Activated CD8-positive, alpha-beta memory T cell treated with anti-CD3 and anti-CD28 coated beads, Interleukin-2, amount 50 U/mL, for 48 hours (primary cell): ENCODE results near the gene VAT1L.

Source experiments
- DNase-seq: peaks from one replicate; pipeline ENCODE4 v3.0.0-alpha.2; 2020

The VAT1L gene

DNA sequence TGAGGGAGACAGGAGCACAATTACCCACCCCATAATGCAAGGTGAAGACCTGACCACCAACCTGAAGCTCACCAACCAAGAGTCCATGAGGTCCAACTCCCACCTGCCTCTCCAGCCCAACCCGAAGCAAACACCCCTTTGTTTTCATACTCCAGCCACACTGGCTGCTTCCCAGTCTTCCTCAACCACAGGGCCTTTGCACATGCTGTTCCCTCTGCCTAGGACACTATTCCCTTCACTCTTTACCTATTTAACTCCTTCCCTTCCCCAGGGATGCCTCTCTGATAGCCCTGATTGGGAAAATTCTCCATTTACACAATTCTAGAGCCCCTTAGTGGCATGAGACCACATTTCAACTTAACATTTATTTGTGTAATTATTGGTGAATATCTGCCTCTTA is 86.0 kb downstream of the VAT1L start:
- no peak for DNase-seq

DNA sequence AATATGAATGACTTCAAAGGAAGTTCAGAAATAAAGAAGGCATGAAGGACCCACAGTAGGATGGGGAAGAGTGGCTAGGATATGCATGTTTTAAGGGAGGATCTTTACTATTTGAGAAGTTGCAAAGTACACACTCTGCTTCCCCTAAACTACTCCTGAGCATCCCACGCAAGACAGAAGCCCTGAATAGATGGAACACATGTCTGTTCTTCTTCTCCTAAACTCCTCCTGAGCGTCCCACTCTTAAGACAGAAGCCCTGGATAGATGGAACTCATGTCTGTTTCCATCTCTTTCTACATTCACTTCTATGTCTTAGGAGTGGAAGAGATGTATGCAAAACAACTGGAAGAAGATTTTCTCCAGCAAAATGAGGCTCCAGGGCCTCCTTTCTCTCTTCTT is 88.4 kb downstream of the VAT1L start:
- DNase-seq = no peak

DNA sequence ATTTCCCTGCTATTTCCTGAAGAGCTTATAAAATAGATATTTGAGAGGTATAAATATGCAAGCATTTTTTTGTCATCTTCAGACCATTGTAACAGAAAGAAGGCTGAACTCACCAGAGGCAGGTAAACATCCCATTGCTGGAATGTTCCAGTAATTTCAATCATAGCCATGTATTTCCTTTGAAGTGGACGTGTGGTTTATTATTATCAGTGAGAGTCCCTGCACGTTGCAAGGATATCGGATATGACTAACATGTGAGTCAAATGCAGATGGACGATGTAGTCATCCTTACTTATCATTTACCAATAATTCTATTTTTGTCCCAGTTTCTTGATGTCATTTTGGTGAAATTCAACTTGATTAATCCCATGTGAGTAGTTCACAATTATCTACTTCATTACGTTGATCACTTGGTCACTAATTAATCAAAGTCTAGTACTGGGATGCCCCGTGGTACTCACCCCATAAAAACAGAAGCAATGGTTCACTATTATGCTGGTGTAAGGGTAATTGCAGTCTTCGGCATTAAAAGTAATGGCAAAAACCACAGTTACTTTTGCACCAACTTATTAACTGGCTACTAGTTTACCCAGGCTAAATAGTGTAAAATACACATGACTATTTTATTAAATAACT is 89.5 kb downstream of the VAT1L start:
- no peak for DNase-seq

DNA sequence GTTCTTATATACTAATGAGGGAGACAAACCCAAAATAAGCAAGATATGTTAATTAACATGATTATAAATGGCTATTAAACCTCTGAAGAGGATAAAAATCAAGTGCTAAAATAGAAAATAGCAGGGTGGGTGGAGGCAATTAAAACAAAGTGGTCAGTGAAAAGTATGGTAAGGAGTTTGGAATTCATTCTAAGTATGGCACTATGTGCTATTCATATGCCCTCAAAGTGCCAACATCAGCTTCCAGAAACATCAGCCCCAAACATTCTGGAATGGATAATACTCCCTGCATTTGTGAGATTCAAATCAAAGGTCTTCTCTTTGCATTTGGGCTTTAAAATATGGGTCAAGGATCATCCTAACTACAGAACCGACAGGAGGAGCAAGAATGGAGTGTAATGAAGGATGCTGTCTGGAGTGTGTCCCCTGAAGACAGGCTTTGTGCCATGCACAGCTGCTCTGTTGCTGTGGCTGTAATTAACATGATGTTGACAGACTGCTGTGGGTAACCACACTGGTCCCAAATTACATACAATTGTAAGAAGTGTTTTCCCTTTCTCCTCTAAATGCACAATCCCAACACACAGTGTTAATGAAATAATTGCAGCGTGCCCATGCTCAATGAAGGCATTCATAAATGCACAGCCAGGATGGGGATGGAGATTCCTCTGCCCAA is 93.1 kb downstream of the VAT1L start:
- DNase-seq = no peak

DNA sequence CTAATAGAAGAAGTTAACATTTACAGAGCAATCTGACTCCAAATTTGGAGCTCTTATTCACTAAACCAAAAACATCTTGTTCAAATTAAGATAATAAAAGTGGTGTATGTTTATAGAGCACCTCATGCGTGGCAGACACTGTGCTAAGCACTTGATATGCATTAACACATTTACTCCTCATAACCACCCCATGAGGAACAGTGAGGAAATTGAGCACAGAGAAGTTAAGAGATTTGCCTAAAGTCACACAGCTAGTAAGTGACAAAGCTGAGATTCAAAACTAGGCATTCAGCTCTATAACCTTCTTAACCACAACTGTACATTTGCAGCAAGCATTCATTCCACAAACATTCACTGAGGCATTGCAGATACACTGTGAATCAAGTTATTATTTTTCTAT is 94.0 kb downstream of the VAT1L start:
- DNase-seq = no peak

DNA sequence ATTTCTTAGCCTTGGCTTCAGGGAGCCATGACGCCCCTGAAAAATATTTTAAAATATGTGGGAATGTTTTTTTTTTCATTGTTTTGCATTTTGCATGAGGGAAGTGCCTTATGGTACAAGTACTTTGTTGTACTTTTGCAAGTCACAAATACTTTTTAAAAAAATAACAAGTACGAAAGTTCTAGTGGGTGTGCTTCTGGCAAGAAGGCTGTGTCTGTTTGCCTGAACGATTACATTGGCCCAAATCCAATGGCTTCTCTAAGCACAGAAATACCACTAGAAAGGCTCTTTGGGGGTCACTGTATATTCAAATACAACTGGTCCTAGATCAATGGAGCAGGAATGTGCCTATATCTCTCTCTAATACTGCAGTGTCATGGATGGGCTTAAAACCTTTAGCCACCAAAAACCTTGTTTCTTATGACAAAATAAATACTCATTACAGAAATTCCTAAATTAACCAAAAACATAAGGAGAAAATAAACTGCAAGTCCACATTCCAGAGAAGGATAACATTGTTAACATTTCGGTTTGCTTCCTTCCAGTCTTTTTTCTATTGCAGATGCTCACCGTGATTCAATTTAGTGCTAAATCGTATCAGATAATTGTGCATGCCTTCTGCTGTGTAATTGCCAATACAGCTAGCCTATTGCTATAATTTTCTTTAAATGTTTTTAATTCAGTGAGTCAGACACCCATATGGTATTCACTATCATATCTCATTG is 97.4 kb downstream of the VAT1L start:
- DNase-seq = no peak

DNA sequence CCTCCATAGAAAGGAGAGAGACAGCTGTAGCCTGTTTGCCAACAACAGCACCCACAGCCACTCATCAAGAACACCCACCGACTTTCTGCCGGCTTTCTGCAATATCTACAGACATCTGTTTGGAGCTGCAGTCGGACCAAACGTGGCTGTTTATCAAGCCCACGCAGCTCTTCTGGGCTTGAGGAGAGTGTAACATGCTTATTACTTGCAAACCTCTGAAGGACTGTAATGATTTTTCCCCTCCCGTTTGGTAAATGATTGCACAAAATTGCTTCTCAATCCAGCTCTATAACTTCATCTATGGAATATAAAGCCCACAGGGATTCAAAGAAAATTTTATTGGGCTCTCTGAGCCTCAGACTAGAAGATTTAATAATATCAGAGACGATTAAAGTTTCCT is 100.5 kb downstream of the VAT1L start:
- no peak for DNase-seq

DNA sequence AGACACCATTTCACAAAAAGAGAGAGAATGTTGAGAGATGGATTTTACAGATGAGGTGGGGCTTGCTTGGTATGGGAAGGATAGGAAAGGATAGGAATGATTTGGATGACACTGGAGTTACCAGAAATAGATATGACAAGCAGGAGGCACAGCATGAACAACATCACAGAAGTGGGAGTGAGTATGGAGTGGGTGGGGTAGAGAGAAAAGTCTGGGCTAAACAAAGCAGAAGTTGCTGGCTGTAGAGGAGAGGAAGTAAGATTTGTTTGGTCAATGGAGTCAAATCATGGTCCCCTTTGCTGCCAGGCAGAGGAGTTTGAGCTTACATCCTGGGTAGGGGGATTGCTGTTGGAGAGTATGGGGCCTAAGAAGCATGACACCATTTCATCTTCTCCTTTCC is 101.7 kb downstream of the VAT1L start:
- DNase-seq = no peak

DNA sequence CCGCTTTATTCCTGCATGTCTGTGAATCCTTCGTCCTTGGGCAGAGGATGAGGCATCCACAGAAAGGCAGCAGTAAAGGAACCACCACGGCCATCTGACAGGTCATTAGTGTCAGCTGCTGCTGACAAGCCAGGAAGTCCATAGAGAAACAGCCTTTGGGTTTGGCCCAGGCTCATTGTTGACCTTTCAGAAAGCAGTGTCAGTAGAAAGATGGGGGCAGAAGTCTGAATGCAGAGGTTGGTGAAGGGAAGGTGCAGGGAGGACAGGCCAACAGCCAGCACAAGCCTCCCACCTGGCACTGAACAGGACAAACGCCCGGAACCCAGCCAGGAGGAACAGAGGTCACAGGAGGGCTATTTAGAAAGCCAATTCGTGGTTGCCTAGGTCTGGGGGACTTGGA is 105.8 kb downstream of the VAT1L start:
- DNase-seq = no peak

DNA sequence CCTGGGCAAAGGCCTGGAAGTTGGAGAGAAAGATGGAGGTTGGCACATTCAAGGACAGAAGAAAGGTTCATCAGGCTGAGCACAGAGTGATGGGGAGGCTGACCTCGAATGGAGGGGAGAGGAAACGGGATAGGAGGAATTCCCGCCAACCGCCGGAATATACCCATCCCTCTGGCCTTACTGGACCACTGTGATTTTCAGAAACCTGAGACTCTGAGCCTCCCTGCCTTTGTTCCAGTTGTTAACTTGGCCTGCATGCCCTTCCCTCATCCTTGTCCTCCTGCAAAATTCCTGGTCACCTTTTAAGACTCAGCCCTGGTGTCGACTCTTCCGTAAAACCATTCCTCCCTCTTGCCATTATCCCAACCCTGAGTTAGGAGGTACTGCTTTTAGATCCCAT is 107.6 kb downstream of the VAT1L start:
- no peak for DNase-seq

DNA sequence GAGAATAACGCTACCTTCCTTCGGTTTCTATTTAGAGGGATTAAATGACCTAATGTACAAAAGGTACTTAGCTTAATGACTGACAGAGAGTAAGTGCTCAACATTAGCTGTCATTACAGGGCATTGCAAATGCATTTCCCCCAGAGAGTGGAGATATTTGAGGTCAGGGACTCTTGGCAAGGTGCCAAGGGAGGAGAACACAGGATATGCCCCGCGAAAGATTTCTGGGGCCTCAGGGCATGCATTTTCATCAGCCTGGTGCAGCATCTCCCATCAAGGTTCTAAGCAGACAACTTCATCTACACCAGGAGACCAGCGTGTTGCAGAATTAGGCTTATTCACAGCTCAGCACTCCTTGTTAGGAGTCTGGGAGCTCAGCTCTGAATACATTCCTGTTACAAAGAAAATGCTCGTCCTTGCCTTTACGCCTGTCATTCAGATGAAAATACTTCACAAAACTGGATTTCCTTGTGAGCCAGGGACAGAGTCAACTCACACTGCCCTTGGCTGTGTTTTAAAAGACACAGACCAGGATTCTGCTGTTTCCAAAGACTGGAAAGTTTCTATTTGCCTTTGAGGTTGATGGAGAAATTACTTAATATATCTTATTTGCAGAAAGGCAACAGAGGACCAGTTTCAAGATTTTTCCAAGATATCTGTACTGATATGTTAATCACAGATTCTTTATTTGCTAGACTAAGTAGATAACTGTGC is 108.2 kb downstream of the VAT1L start:
- DNase-seq = no peak

DNA sequence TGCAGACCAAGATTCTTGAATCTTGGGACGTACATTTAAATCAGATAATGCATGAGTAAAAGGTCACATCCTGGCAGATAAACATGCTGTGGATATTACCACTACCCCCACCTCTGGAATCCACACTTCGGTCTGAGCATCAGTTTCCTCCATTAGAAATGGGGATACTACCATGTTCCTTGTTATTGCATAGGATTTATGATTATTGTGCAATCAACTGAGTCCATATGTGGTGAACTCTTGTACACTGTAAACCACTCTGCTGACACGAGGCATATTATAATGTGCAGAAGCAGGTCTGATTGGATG is 108.7 kb downstream of the VAT1L start:
- no peak for DNase-seq

DNA sequence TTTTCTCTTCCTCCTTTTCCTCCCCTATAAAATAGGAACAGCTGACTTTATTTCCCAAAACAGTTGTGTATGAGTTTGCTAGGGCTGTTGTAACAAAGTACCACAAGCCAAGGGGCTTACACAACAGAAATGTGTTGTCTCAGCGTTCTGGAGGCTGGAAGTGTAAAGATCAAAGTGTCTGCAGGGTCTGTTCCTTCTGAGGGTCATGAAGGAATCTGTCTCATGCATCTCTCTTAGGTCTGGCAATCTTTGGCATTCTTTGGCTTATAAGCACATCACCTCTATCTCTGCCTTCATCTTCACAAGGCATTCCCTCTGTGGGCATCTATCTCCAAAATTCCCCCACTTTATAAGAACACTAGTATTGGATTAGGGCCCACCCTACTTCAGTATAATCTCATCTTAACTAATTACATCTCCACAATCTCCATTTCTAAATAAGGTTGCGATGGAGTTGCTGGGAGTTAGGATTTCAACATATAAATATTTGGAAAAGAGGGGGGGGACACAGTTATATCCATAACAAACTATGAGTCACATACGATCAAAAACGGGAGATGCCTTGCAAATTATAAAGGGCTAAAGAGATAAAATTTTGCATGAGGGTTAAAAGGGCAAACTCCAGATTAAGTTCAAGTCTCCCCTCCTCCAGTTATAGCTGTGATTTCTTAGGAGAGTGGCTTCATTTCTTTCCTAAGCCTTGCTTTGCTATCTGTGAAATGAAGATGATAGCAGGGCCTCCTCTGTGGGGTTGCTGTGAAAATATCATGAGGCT is 109.7 kb downstream of the VAT1L start:
- no peak for DNase-seq

DNA sequence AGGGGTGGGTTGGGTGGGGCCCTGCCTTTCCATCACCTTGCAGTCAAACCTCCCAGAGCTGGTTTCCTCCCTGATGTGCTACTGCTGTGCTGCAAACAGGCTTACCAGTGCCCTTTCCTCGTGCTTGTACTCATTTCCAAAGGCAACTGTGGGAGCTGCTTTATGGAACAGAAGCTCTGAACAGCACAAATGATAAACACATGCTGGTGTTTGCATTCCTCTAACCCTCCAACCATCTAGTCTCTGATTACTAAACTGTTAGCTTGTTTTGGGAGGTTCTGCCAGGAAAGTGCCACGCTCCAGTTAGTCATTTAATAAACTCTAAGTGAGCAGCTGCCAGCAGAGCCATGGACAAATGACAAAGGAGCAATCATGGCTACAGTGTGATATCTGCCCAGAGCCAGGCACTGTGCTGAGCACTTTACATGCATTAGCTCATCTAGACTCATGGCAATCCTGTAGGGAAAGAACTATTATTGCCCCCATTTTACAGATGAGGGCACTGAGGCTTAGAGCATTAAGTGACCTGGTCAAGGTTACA is 110.4 kb downstream of the VAT1L start:
- DNase-seq = no peak

DNA sequence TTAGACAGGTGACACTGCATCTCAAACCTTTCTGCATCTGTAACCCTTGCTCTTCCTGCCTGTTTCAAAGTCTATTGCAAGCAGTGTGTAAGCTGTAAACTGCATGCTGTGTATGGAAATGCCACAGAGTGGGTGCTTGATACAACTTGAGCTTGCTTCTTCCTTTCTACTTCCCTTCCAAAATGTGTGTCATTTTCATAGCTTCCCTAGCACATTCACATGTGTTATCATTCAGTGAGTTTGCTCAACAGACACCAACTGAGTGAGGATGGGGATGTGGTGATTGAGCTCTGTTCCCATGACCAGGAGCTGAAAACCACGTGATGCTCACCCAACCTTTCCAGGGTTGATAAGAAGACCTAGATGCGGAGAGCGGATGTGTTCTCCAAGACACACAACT is 111.1 kb downstream of the VAT1L start:
- no peak for DNase-seq

DNA sequence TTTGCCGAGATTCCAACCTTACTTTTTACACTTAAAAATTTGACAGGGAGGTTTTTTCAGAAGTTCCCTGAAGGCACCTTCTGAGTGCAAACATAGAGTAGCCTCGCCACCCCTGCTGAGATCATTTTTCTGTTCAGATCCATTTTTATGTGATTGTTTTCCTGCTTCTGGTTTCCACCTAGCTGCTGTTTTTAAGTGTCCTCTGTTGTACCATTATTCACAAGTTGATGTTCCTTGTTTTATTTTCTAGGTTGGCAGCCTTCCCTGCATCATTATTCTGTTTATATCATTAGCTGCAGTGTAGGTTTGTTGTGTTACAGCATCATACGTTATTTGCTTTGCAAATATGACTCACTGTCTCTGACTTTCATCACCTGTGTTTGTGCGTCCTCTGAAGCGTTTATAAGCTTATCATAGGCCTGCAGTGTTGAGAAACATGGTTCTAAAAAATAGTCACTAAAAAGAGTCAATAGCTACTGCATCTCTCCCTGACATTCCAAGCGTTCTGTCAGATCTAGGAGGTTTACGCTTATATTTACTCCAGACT is 117.1 kb downstream of the VAT1L start:
- no peak for DNase-seq

DNA sequence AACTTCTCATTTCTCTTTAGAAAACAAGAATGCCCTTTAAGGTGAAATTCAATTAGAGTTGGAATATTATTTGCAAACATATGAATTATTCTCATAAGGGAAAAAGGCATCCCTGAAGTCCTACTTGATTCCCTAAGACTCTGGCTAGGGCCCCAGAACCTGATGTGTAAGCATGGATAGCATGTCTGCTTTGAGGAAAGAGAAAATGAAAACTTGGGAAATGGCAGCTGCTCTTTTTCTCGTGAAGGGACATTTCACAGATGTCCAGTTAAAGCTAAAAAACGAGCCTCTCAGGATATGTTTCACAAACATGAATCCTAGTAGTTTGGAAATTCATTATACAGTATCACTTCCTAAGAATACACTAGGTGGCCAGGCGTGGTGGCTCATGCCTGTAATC is 121.7 kb downstream of the VAT1L start:
- DNase-seq = no peak

DNA sequence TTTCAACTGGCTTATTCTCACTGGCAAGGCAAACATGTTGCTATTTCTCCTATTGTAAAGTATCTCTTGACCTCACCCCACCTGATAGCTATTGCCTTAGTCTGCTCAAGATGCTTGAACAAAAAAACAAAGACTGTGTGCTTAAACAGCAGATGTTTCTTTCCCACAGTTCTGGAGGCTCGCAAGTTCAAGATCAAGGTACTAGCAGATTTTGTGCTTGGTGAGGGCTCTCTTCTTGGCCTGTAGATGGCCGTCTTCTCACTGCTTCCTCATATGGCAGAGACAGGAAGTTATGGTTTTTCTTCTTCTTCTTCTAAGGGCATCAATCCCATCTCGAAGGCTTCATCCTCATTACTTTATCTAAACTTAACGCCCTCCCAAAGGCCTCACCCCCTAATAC is 124.3 kb downstream of the VAT1L start:
- DNase-seq = no peak

DNA sequence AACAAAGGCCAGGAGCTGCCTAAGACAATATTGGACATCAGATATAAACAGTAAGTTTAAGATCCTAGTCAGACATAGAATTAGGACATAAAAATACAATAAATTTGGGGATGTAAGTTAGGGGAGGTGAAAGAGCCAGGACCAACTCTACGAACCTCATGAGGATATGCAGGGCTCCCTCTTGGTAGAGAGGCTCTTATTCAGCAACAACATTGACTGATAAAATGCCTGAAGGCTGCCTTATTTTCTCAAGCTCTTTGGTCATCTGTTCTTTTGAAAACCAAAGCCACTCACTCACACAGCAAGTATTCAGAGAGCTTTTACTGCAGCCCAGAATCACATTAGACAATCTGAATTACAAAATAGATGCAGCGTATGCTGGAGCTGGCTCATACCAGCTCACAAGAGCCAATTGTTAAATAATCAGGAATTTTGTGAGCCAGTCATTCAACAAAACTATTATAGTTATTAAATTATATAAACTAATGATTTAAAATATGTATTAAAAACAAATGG is 125.4 kb downstream of the VAT1L start:
- DNase-seq = no peak

DNA sequence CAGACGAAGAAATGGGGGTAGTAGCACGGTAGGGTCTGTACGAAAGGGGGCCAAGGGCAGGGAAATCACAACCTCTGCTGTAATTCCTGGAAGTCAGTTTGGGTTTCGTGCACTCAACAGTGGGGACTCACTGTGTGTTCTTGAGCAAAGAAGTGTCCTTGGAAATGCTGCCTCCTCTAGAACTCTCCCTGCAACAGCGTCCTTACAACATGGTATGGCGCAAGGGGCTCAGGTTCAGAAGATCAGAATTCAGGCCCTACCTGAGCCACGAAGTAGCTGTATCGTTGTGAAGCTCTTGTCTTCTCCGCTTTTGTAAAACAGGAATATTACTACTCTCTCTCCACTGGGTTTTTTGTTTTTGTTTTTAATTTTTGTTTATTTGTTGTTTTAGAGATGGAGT is 127.7 kb downstream of the VAT1L start:
- DNase-seq = no peak

DNA sequence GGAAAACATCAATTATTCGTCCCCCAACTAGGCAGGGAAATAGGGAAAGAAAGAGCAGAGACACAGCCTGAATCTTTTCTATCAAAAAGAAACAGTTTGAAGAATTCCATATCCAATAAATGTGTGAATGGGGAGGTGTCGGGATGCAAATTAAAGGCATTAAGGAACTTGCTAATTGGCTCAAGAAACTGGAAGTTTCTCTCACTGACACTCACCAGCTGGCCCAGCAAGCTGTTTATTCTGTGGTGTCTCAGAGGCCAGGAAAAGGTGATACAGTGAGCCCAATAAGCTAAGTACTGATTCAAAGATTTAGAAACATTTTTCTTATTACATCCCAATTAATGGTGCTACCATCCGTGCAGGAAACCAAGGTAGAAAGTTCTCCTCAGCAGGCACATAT is 129.6 kb downstream of the VAT1L start:
- no peak for DNase-seq
